BLaER1 treated with 17β-estradiol and CSF1 and Interleukin-3, amounts not matched to agents 10 nM and 100 nM (cell line): Measurements from ENCODE around the gene COL26A1.

ENCODE experiments used
- H3K27ac ChIP-seq, 11 experiments: shearing (Covaris generic); formaldehyde crosslinking; 2 replicates each; pipeline ENCODE4 v1.8.1; 2022
- H3K27me3 ChIP-seq, 11 experiments: shearing (Covaris generic); formaldehyde crosslinking; 2 replicates each; pipeline ENCODE4 v1.8.1; 2022
- H3K36me3 ChIP-seq, 11 experiments: shearing (Covaris generic); formaldehyde crosslinking; 2 replicates each; pipeline ENCODE4 v1.8.1; 2022
- H3K4me1 ChIP-seq, 10 experiments: shearing (Covaris generic); formaldehyde crosslinking; 2 replicates each; pipeline ENCODE4 v1.8.1; 2022
- H3K4me2 ChIP-seq, 11 experiments: shearing (Covaris generic); formaldehyde crosslinking; 2 replicates each; pipeline ENCODE4 v1.8.1; 2022
- H3K4me3 ChIP-seq, 10 experiments: shearing (Covaris generic); formaldehyde crosslinking; 2 replicates each; pipeline ENCODE4 v1.8.1; 2022
- H3K9ac ChIP-seq, 11 experiments: shearing (Covaris generic); formaldehyde crosslinking; 2 replicates each; pipeline ENCODE4 v1.8.1; 2022
- H3K9me3 ChIP-seq, 11 experiments: shearing (Covaris generic); formaldehyde crosslinking; replicated peaks in 1 of 11; 2 replicates each; pipeline ENCODE4 v1.8.1; 2022
- H4K20me1 ChIP-seq, 11 experiments: shearing (Covaris generic); formaldehyde crosslinking; 2 replicates each; pipeline ENCODE4 v1.8.1; 2022
- Cebpa-rat ChIP-seq, 11 experiments: shearing (Covaris generic); IDR thresholded peaks; 2 replicates each; pipeline ENCODE4 v1.8.1; 2022

COL26A1 gene

GRCh38 chr7:101506531-101506930 is 143.9 kb downstream of the COL26A1 start:
- TF ChIP-seq Cebpa-rat (IDR thresholded peaks at IDR 0.05) = no peak
- H3K9ac ChIP-seq = peak overlapping the region in 4 of 11 experiments; percentile 15 to 62 (median 40); a peak in 7 of 22 replicates
- H3K36me3 ChIP-seq = no peaks in the 10 kb centered on the region
- H3K9me3 ChIP-seq = no peaks in the 10 kb centered on the region
- peaks cover 20 to 81% (median 72%) of the 10 kb centered on the region in 10 experiments for H3K4me1 ChIP-seq
- peak overlapping the region in 8 of 11 experiments; percentile 62 to 82 (median 70); a peak in 16 of 22 replicates for H3K4me2 ChIP-seq
- no peaks in the 10 kb centered on the region for H4K20me1 ChIP-seq
- H3K4me3 ChIP-seq = no peak overlapping the region
- peak overlapping the region in 4 of 11 experiments; percentile 13 to 91 (median 88); a peak in 4 of 22 replicates for H3K27ac ChIP-seq
- H3K27me3 ChIP-seq = no peaks in the 10 kb centered on the region

- Histone ChIP-seq H3K4me1 (peaks cover 26 to 75% (median 69%) of the 10 kb centered on the region in 10 experiments), H3K4me3 (no peak overlapping the region), H3K27me3 (no peaks in the 10 kb centered on the region), H3K9ac (peak overlapping the region in 4 of 11 experiments; percentile 15 to 62 (median 40); a peak in 5 of 22 replicates), H3K4me2 (peak overlapping the region; percentile 18 to 82 (median 69); a peak in 21 of 22 replicates), H4K20me1 (no peaks in the 10 kb centered on the region), H3K9me3 (no peaks in the 10 kb centered on the region), H3K36me3 (no peaks in the 10 kb centered on the region), H3K27ac (peak overlapping the region in 4 of 11 experiments; percentile 13 to 87 (median 34); a peak in 5 of 22 replicates)
- no peak for TF ChIP-seq Cebpa-rat (IDR thresholded peaks at IDR 0.05)
These were observed 144.7 kb downstream of the COL26A1 start for GRCh38 chr7:101507327-101507726.

- H3K9me3 ChIP-seq = no peaks in the 10 kb centered on the region
- no peaks in the 10 kb centered on the region for H3K27me3 ChIP-seq
- H3K4me2 ChIP-seq = peak overlapping the region; percentile 18 to 82 (median 69)
- peaks cover 23 to 70% (median 64%) of the 10 kb centered on the region in 10 experiments for H3K4me1 ChIP-seq
- no peak overlapping the region for H3K4me3 ChIP-seq
- peak overlapping the region in 4 of 11 experiments; percentile 13 to 87 (median 34); a peak in 5 of 22 replicates for H3K27ac ChIP-seq
- no peak for TF ChIP-seq Cebpa-rat (IDR thresholded peaks at IDR 0.05)
- peak overlapping the region in 4 of 11 experiments; percentile 15 to 62 (median 40); a peak in 5 of 22 replicates for H3K9ac ChIP-seq
- no peaks in the 10 kb centered on the region for H4K20me1 ChIP-seq
- no peaks in the 10 kb centered on the region for H3K36me3 ChIP-seq
These were observed 145.1 kb downstream of the COL26A1 start for GRCh38 chr7:101507791-101508252.

GRCh38 chr7:101510297-101510696 is 147.6 kb downstream of the COL26A1 start:
- Histone ChIP-seq H3K4me1 (peaks cover 5 to 53% (median 39%) of the 10 kb centered on the region in 10 experiments; a peak in 18 of 20 replicates), H3K9me3 (no peaks in the 10 kb centered on the region), H3K27ac (no peak overlapping the region), H3K9ac (no peak overlapping the region), H3K4me2 (no peak overlapping the region), H3K36me3 (no peaks in the 10 kb centered on the region), H3K27me3 (no peaks in the 10 kb centered on the region), H3K4me3 (no peak overlapping the region), H4K20me1 (no peaks in the 10 kb centered on the region)
- no peak for TF ChIP-seq Cebpa-rat (IDR thresholded peaks at IDR 0.05)

DNA sequence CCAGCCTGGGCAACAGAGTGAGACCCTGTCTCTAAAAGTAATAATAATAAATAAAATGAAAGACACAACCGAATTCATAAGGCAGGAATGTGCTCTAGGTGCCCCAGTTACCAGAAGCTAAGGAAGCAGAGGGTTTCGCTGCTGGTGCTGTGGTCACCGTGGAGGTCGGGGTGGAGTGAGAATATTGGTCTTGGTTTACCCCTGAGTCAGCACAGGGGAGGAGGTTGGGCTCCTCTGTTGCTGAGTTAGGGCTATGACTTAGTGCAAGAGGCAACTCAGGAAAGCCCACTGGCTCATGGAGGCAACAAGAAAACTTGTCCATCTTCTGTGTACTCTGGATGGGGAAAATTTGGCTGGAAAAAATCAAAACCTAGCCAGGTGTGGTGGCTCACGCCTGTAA is 149.3 kb downstream of the COL26A1 start:
- TF ChIP-seq Cebpa-rat (IDR thresholded peaks at IDR 0.05) = no peak

DNA sequence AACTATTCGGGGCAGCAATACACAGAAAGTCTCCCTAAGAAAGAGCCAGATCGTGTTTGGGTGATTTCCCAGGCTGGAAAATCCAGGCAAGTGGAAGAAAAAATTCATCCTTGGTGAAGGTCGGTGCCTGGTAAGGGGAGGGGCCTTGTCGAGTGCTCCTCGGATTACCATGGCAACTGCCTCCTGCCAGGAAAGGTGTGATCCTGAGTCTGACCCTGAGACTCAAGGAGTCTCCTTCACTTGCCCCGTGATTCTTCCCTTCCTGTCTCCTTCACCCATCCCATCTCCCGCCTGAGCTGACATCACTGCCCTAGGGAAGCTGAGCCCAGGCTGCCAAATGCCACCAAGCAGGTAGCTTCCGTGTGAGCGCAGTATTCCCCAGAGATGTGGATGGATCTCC is 154.2 kb downstream of the COL26A1 start:
- H3K4me3 ChIP-seq = no peak overlapping the region

More for the DNA sequence above, 149.3 kb downstream of the COL26A1 start:
- Histone ChIP-seq H3K27me3 (peaks cover 0 to 10% (median 0%) of the 10 kb centered on the region in 11 experiments; a peak in 1 of 22 replicates), H3K36me3 (no peaks in the 10 kb centered on the region), H4K20me1 (no peaks in the 10 kb centered on the region), H3K4me1 (peaks cover 5 to 49% (median 34%) of the 10 kb centered on the region in 10 experiments; a peak in 18 of 20 replicates), H3K9ac (no peak overlapping the region), H3K27ac (no peak overlapping the region), H3K4me3 (no peak overlapping the region), H3K9me3 (no peaks in the 10 kb centered on the region), H3K4me2 (peak overlapping the region in 3 of 11 experiments; percentile 13 to 35 (median 31); a peak in 2 of 22 replicates)

GRCh38 chr7:101517304-101517703 is 154.6 kb downstream of the COL26A1 start:
- H3K27ac ChIP-seq = no peak overlapping the region
- no peak overlapping the region for H3K4me3 ChIP-seq
- peak overlapping the region in 8 of 11 experiments; percentile 19 to 65 (median 54); a peak in 12 of 22 replicates for H3K4me2 ChIP-seq
- no peaks in the 10 kb centered on the region for H3K36me3 ChIP-seq
- H3K27me3 ChIP-seq = peaks cover 0 to 10% (median 0%) of the 10 kb centered on the region in 11 experiments; a peak in 1 of 22 replicates
- H4K20me1 ChIP-seq = no peaks in the 10 kb centered on the region
- TF ChIP-seq Cebpa-rat (IDR thresholded peaks at IDR 0.05) = no peak
- H3K4me1 ChIP-seq = peaks cover under 1 to 59% (median 41%) of the 10 kb centered on the region in 10 experiments; a peak in 17 of 20 replicates
- no peak overlapping the region for H3K9ac ChIP-seq
- peaks cover 0 to 16% (median 13%) of the 10 kb centered on the region in 11 experiments; a peak in 18 of 22 replicates for H3K9me3 ChIP-seq

More for the DNA sequence above, 154.2 kb downstream of the COL26A1 start:
- Histone ChIP-seq H3K9ac (no peak overlapping the region), H3K27ac (no peak overlapping the region), H3K9me3 (peaks cover 0 to 16% (median 13%) of the 10 kb centered on the region in 11 experiments; a peak in 18 of 22 replicates), H3K27me3 (peaks cover 0 to 10% (median 0%) of the 10 kb centered on the region in 11 experiments; a peak in 1 of 22 replicates), H3K4me2 (peak overlapping the region in 8 of 11 experiments; percentile 6 to 65 (median 42); a peak in 15 of 22 replicates), H3K36me3 (no peaks in the 10 kb centered on the region), H3K4me1 (peaks cover 5 to 59% (median 41%) of the 10 kb centered on the region in 10 experiments; a peak in 17 of 20 replicates), H4K20me1 (no peaks in the 10 kb centered on the region)
- no peak for TF ChIP-seq Cebpa-rat (IDR thresholded peaks at IDR 0.05)

DNA sequence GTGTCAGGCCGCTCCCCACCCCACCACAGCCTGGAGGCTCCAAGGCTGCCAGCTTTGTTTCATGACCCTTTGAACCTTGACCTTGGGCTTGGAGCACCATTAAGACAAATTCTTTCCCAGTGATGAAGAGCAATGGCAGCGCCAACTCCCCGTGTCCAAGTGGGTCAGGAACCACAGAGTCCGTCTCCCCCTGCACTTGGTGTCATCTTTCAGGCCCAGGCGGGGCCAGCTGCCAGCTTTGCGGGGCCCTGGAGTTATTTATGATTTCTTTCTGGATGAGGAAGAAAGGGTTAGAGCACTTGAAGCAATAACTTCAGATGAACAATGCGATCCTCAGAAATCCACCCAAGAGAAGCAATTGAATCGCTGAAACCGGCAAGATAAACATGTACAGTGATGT is 155.7 kb downstream of the COL26A1 start:
- Histone ChIP-seq H3K9me3 (peaks cover 0 to 16% (median 13%) of the 10 kb centered on the region in 11 experiments; a peak in 18 of 22 replicates), H4K20me1 (no peaks in the 10 kb centered on the region), H3K4me2 (peak overlapping the region in 9 of 11 experiments; percentile 43 to 84 (median 73); a peak in 17 of 22 replicates), H3K4me1 (peaks cover 0 to 59% (median 41%) of the 10 kb centered on the region in 10 experiments; a peak in 17 of 20 replicates), H3K4me3 (no peak overlapping the region), H3K27me3 (peaks cover 0 to 10% (median 0%) of the 10 kb centered on the region in 11 experiments; a peak in 1 of 22 replicates), H3K36me3 (no peaks in the 10 kb centered on the region), H3K9ac (no peak overlapping the region), H3K27ac (no peak overlapping the region)
- TF ChIP-seq Cebpa-rat (IDR thresholded peaks at IDR 0.05) = no peak
